Lower leg skin (tissue), 3 donors: Measurements from ENCODE around the gene OXCT1.

Experiments used
- CTCF ChIP-seq, 3 donors: fragments of 450-650 bp; IDR thresholded peaks; one replicate each; pipeline ENCODE4 v1.5.1; 2016; ENCODE audit warnings: antibody characterized with exemption in 3 of 3, mild to moderate bottlenecking in 3 of 3, moderate library complexity in 2 of 3
- POLR2A ChIP-seq, 2 donors: fragments of 450-650 bp; IDR thresholded peaks; one replicate each; pipeline ENCODE4 v1.6.1; 2016 to 2017; ENCODE audit warnings: antibody characterized with exemption in 2 of 2, mild to moderate bottlenecking in 1 of 2, moderate library complexity in 1 of 2

DNA sequence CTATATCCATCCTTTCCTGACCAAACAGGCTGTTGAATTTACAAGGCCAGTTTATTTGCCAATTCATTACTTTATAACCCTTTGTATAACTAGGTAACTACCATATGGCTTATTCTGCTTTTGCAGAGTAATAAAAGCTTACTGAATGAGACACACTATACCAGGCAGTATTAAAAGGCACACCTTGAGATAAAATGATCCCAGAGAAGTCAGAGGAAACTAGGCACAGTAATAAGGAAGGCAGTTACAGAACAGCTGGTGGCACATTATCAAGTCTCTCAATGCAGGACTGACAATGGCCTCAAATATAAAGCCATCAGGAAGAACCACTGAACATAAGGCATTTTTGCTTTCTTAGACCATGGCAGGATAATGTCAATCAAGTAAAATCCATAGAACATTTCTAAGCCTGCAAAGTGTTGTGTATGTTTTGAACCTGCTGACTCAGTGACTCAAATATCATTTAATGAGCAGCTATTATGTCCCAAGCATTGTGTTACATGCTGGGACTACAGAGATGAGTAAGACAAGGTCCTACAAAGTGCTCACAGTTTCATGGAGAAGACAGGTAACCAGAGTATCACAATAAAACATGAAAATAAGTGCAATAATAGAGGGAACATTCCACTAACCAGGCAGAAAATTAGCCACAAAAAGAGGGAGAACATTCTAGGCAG is 52.5 kb downstream of the OXCT1 start:
- no peak for TF ChIP-seq CTCF (IDR thresholded peaks at IDR 0.05)
- TF ChIP-seq POLR2A (IDR thresholded peaks at IDR 0.05) = no peak
